ENCODE results near the gene PRDM16.

DNA sequence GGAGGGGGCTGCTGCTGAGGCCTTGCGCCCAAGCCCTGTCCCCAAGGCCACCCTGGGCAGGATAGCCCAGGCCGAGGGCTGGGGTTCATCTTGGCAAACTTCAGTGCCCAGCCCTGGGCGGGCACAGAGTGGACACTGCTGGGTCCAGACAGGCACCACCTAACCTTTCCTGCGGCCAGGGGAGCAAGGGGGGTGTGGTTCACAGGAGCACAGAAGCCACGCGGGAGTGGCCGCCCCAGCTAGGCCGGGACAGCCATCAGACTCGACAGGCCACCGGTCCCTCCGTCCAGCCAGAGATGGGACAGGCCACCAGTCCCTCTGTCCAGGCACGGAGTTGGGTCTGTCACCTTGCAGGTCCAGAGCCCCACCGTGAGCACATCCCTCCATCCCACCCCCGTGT, 414.4 kb downstream of the PRDM16 start:
- no peak for TF ChIP-seq CSDC2 (CRISPR knock-in tag; IDR thresholded peaks at IDR 0.05)
- TF ChIP-seq, protein P1, sequence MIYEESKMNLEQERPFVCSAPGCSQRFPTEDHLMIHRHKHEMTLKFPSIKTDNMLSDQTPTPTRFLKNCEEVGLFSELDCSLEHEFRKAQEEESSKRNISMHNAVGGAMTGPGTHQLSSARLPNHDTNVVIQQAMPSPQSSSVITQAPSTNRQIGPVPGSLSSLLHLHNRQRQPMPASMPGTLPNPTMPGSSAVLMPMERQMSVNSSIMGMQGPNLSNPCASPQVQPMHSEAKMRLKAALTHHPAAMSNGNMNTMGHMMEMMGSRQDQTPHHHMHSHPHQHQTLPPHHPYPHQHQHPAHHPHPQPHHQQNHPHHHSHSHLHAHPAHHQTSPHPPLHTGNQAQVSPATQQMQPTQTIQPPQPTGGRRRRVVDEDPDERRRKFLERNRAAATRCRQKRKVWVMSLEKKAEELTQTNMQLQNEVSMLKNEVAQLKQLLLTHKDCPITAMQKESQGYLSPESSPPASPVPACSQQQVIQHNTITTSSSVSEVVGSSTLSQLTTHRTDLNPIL (CRISPR knock-in tag; IDR thresholded peaks at IDR 0.05; ENCODE audit: low read depth) = no peak
- TF ChIP-seq, protein P2, sequence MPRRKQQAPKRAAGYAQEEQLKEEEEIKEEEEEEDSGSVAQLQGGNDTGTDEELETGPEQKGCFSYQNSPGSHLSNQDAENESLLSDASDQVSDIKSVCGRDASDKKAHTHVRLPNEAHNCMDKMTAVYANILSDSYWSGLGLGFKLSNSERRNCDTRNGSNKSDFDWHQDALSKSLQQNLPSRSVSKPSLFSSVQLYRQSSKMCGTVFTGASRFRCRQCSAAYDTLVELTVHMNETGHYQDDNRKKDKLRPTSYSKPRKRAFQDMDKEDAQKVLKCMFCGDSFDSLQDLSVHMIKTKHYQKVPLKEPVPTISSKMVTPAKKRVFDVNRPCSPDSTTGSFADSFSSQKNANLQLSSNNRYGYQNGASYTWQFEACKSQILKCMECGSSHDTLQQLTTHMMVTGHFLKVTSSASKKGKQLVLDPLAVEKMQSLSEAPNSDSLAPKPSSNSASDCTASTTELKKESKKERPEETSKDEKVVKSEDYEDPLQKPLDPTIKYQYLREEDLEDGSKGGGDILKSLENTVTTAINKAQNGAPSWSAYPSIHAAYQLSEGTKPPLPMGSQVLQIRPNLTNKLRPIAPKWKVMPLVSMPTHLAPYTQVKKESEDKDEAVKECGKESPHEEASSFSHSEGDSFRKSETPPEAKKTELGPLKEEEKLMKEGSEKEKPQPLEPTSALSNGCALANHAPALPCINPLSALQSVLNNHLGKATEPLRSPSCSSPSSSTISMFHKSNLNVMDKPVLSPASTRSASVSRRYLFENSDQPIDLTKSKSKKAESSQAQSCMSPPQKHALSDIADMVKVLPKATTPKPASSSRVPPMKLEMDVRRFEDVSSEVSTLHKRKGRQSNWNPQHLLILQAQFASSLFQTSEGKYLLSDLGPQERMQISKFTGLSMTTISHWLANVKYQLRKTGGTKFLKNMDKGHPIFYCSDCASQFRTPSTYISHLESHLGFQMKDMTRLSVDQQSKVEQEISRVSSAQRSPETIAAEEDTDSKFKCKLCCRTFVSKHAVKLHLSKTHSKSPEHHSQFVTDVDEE (CRISPR knock-in tag; IDR thresholded peaks at IDR 0.05) = no peak
- TF ChIP-seq BACH2 (CRISPR knock-in tag; IDR thresholded peaks at IDR 0.05; ENCODE audit: borderline replicate concordance) = no peak
- no peak for TF ChIP-seq GLIS3 (CRISPR knock-in tag; IDR thresholded peaks at IDR 0.05)
